ENCODE data around the gene CHTOP. TPM values are rescaled to one million over a fixed set of nuclear protein-coding genes. Genes with fewer than 3 reads are reported as not detected.

Gene CHTOP
- total RNA-seq, 1 donor from 2014 or later = 21.1 TPM

- no peak for DNase-seq
These were observed 20.5 kb upstream of the CHTOP start for GRCh38 chr1:153613406-153613805.

GRCh38 chr1:153614189-153614900 lies 19.5 kb upstream of the CHTOP start:
- DNase-seq = no peak

- no peak for DNase-seq
These were observed 19.0 kb upstream of the CHTOP start for GRCh38 chr1:153614906-153615305.

- DNase-seq = no peak
These were observed 18.5 kb upstream of the CHTOP start for GRCh38 chr1:153615406-153615805.

GRCh38 chr1:153616144-153616916 lies 17.5 kb upstream of the CHTOP start, which contains the start of gene S100A14:
Gene S100A14 (minus strand): TSS chr1:153616325. CDS start chr1:153615858, 467 bp downstream.
- DNase-seq = no peak

GRCh38 chr1:153616917-153617311 lies 17.0 kb upstream of the CHTOP start:
- DNase-seq = no peak

- DNase-seq = no peak
These were observed 16.2 kb upstream of the CHTOP start for GRCh38 chr1:153617663-153618062.

GRCh38 chr1:153619171-153619570 lies 14.7 kb upstream of the CHTOP start:
- DNase-seq = no peak

- DNase-seq = no peak
These were observed 10.8 kb upstream of the CHTOP start for GRCh38 chr1:153623101-153623500.

GRCh38 chr1:153624965-153625611 lies 8.8 kb upstream of the CHTOP start:
- no peak for DNase-seq

- no peak for DNase-seq
These were observed 7.4 kb upstream of the CHTOP start for GRCh38 chr1:153626477-153626903.

- peak; percentile 97 for DNase-seq
These were observed 6.8 kb upstream of the CHTOP start, which contains the start of gene S100A13 for GRCh38 chr1:153626904-153627714. Gene S100A13 (minus strand): TSS chr1:153627505. CDS start chr1:153626472, 1,033 bp downstream.

- DNase-seq = no peak
These were observed 5.9 kb upstream of the CHTOP start, which contains the start of gene S100A1 for GRCh38 chr1:153627715-153628626. Gene S100A1 (plus strand): TSS chr1:153628434. CDS start chr1:153630522, 2,088 bp downstream.

GRCh38 chr1:153628638-153629342 lies 5.1 kb upstream of the CHTOP start:
- DNase-seq = no peak

GRCh38 chr1:153629343-153629665 lies 4.6 kb upstream of the CHTOP start:
- no peak for DNase-seq

- DNase-seq = no peak
These were observed 3.9 kb upstream of the CHTOP start for GRCh38 chr1:153629971-153630370.

- DNase-seq = no peak
These were observed 3.5 kb upstream of the CHTOP start for GRCh38 chr1:153630384-153630783.

- DNase-seq = no peak
These were observed 2.5 kb upstream of the CHTOP start for GRCh38 chr1:153631047-153632022.

- no peak for DNase-seq
These were observed 609 bp upstream of the CHTOP start for GRCh38 chr1:153633161-153633753.

Measured in dermis blood vessel endothelial cell (primary cell).